Measurements from ENCODE around the gene HDAC7. TPM values are rescaled to one million over a fixed set of nuclear protein-coding genes. Genes with fewer than 3 reads are reported as not detected.
"Not testable (repeated sequence)": the region's sequence is repeated elsewhere in the genome, so short reads cannot be mapped to it uniquely, and the experiment has no call there.

HDAC7 gene
- total RNA-seq, 1 donor = 48.9 TPM

DNA sequence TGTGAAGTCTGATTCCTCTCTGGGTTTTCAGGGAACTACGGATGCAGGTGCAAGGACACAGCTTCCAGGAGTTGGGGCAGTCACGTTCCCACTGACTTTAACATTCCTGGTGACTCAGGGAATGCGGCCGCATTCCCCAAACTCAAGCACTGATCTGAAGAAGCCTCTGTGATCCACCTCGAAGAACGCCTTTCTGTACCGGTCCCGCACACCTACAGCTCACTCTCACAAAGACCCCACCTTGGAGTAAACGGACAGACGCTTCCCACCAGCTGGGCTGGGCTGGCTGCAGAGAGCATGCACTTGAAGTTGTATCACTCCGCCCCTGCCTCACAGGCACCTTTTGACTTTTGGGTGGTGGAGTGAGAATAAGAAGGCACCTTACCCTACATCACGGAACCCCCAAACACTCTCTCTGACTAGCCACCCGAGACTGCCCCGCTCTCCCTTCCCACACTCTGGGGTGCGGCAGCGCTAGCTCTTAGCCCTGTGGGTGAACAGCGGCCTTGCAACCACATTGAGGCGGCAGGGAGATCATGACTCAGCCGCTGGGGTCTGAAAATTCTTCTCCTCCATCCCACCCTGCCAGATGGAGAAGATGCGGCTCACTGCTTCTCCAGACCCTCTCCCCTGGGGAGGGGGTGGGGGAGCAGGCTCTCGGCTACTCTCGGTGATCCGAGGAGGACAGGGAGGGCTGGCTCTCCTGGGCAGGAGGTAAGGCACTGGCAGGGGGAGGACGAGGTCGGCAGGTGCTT is 23.7 kb upstream of the HDAC7 start:
- TF ChIP-seq, protein P1, sequence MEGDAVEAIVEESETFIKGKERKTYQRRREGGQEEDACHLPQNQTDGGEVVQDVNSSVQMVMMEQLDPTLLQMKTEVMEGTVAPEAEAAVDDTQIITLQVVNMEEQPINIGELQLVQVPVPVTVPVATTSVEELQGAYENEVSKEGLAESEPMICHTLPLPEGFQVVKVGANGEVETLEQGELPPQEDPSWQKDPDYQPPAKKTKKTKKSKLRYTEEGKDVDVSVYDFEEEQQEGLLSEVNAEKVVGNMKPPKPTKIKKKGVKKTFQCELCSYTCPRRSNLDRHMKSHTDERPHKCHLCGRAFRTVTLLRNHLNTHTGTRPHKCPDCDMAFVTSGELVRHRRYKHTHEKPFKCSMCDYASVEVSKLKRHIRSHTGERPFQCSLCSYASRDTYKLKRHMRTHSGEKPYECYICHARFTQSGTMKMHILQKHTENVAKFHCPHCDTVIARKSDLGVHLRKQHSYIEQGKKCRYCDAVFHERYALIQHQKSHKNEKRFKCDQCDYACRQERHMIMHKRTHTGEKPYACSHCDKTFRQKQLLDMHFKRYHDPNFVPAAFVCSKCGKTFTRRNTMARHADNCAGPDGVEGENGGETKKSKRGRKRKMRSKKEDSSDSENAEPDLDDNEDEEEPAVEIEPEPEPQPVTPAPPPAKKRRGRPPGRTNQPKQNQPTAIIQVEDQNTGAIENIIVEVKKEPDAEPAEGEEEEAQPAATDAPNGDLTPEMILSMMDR (IDR thresholded peaks at IDR 0.05; ENCODE audit: insufficient read depth, low read length) = no peak
- DNase-seq (ENCODE audit: low read depth) = no peak
- no peak overlapping the region for H3K4me3 ChIP-seq (ENCODE audit: low read depth, low read length)

DNA sequence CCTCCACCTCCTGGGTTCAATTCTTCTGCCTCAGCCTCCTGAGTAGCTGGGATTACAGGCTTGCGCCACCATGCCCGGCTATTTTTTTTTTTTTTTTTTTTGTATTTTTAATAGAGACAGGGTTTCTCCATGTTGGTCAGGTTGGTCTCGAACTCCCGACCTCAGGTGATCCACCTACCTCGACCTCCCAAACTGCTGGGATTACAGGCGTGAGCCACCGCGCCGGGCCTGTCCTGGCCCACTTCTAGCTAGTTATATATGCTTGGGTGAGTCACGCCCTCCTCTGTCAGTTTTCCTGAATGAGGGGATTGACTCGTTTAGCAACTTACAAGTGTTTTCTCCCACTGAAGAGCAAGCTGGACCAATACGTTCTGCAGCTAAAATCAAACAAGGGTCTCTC is 22.8 kb upstream of the HDAC7 start:
- DNase-seq (ENCODE audit: low read depth) = not testable (repeated sequence)

DNA sequence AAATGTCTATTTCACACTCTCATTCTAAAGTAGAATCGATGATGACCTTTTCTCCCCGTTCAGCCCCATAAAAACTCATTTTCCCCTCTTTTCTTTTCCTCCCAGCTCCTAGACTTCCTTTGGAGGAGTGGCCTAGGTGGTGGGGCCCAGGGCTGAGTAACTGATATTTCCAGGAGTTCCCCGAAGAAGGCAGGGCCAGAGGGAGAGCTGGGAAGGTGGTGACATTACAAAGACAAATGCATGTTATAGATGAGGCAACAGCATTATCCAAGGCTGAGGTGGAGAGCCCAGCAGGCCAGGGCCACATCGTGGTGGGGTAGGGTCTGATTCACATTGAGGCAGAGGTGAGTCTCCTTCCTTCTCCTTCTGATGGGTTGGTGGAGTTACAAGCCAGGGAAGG is 22.2 kb upstream of the HDAC7 start:
- no peak overlapping the region for H3K4me3 ChIP-seq (ENCODE audit: low read depth, low read length)
- TF ChIP-seq, protein P1 (IDR thresholded peaks at IDR 0.05; ENCODE audit: insufficient read depth, low read length) = no peak
- DNase-seq (ENCODE audit: low read depth) = peak; percentile 46

More for the DNA sequence above, 22.8 kb upstream of the HDAC7 start:
- H3K4me3 ChIP-seq (ENCODE audit: low read depth, low read length) = not testable (repeated sequence)

DNA sequence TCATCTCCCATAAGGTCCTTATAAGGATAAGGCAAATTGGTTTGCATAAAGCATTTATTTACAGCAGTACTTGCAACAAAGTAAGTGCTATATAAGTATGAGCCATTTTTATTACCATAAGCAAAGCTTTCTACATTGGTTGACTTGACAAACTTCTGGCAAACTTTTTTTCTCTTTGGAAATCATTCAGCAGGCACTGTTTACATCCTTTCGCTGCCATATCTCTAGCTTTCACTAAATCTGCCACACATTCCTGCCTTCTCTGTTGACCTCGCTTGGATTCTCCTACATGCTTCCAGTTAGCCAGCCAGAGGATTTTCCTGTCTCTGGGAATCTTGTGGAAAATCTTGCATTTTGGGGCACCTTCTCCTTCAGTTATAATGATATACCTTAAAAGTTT is 21.8 kb upstream of the HDAC7 start:
- TF ChIP-seq, protein P1 (IDR thresholded peaks at IDR 0.05; ENCODE audit: insufficient read depth, low read length) = no peak
- peak; percentile 73 for DNase-seq (ENCODE audit: low read depth)
- no peak overlapping the region for H3K4me3 ChIP-seq (ENCODE audit: low read depth, low read length)

DNA sequence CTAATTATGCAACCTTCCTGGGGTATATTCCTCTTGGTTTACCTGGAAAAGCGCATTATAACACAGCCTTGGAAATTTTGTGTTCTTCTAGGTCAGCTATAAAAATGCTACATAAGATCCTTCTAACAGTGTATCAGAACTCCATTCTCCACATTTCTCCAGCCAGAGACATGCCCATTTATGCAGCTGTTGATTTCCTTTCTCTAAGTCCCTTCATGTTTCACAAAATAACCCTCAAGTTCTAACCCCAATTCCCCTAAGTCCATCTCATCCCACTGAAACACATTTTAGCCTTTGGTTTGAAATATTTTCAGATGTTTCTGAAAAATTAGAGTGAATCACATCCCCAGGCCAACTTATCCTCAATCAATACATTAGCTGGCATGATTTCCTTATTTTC is 20.9 kb upstream of the HDAC7 start:
- TF ChIP-seq, protein P1 (IDR thresholded peaks at IDR 0.05; ENCODE audit: insufficient read depth, low read length) = no peak
- no peak overlapping the region for H3K4me3 ChIP-seq (ENCODE audit: low read depth, low read length)
- no peak for DNase-seq (ENCODE audit: low read depth)

DNA sequence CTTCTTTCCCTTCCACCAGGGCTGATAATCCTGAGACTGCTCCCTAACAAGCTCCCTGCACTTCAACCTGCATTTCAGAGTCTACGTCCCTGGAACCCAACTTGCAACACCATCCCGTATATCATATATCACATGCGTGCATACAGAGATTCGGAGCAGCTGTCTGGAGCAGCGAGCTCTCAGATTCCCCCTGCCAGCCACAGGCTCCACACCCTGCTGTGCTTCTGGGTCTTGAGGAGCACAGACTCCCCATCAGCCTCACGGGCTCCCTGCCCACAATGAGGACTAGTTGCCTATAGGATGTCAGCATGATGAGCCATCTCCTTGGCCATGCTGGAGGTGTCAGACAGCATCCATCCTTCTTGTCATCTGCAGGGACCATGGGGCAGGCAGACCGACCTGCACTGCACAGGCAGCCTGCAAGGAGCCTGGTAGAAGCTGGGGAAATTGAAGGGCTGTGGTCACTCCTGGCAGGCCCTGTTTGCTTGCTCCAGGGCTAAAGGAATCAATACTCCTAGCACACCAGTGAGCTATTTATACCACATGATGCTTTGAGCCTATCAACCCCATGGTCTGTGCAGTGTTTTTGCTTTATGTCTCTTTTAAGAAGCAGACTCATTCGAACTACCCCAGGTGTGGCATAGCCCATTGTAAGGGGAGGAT is 19.6 kb upstream of the HDAC7 start:
- no peak overlapping the region for H3K4me3 ChIP-seq (ENCODE audit: low read depth, low read length)
- TF ChIP-seq, protein P1 (IDR thresholded peaks at IDR 0.05; ENCODE audit: insufficient read depth, low read length) = no peak
- no peak for DNase-seq (ENCODE audit: low read depth)

DNA sequence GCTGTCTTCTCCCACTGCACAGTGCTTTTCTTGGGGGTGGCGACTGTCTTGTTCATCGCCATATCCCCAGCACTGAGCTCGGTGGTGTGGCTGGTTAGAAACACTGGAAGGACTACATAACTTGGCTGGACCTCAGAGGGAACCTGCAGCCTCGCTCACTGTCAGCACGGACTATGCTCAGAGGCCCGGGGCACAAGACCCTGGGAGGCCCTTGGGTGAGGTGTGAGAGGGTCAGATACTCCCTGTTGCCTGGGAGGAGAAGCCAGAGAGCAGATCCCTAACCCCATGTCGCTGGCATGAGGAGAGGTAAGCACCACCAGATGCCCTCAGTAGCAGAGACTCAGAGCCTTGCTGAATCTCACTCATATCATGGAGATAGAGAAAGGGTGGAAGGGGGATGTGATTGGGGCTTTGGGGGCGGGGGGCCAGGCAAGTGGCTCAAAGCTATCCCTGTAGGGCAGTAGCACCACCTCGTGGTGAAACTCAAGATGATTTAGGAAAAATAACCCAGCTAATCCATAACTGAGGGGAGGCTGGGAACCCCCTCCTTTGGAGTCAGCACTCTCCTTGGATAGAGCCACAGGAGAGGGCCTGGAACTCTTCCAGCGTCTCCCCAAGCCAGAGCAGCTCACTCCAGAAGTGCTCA is 18.7 kb upstream of the HDAC7 start:
- TF ChIP-seq, protein P1 (IDR thresholded peaks at IDR 0.05; ENCODE audit: insufficient read depth, low read length) = peak; percentile 55
- no peak overlapping the region for H3K4me3 ChIP-seq (ENCODE audit: low read depth, low read length)
- DNase-seq (ENCODE audit: low read depth) = peak; percentile 58
